HG03135 (cell line): ENCODE data around the gene EXO5.
"Not testable (repeated sequence)": the region's sequence is repeated elsewhere in the genome, so short reads cannot be mapped to it uniquely, and the experiment has no call there.

Experiments used
- ATAC-seq: cut with Tn5 transposase; IDR thresholded peaks from one replicate; pipeline ENCODE4 v1.9.1; 2021; ENCODE audit warnings: mild to moderate bottlenecking, moderate library complexity; ENCODE audit not compliant: unreplicated experiment

EXO5 gene

GRCh38 chr1:40546957-40547356 is 38.4 kb downstream of the EXO5 start:
- ATAC-seq = no peak

GRCh38 chr1:40553017-40553416 is 44.5 kb downstream of the EXO5 start:
- ATAC-seq = no peak

DNA sequence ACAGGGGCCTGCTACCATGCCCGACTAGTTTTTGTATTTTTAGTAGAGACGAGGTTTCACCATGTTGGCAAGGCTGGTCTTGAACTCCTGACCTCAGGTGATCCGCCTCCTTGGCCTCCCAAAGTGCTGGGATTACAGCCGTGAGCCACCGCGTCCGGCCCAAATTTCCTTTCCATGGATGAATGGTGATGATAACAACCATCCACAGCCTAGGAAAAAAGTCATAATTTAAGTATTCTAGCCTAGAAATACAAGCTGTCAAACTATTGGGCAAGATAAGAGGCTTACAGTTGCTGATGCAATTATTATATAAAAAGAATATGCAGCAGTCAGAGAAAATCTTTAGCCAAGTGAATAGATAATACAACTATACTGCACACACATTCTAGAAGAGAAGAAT is 46.2 kb downstream of the EXO5 start:
- ATAC-seq = not testable (repeated sequence)

- ATAC-seq = no peak
These were observed 47.6 kb downstream of the EXO5 start for GRCh38 chr1:40556121-40556520.

- ATAC-seq = not testable (repeated sequence)
These were observed 49.7 kb downstream of the EXO5 start for GRCh38 chr1:40558241-40558640.

- ATAC-seq = no peak
These were observed 53.6 kb downstream of the EXO5 start for GRCh38 chr1:40562185-40562584.

DNA sequence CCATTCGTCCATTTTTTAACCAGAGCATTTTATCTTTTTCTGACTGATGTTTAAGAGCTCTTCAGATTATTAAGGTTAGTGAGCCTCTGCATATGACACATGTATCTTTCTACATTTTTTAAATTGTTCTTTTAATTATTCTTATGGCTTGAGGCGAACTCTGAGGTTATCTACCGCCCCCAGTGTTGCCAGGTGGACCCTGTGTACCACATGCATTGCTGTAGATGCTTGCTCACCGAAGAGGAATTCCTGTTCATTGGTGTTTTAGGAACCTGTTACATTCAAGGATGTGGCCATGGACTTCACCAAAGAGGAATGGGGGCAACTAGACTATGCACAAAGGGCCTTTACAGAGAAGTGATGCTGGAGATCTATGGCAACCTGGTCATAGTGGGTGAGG is 54.7 kb downstream of the EXO5 start:
- no peak for ATAC-seq

- no peak for ATAC-seq
These were observed 55.9 kb downstream of the EXO5 start for GRCh38 chr1:40564506-40564905.

GRCh38 chr1:40564913-40565312 is 56.3 kb downstream of the EXO5 start:
- ATAC-seq = no peak
